OCI-LY1 (cell line): ENCODE results near the gene ELK4.

Experiments used
- H2AFZ ChIP-seq: fragments of 200-600 bp; sonication (generic), shearing (Covaris generic); 2 replicates; pipeline ENCODE4 v1.6.0; 2014; ENCODE audit warnings: antibody characterized with exemption, mild to moderate bottlenecking, low read length
- H3F3A ChIP-seq: fragments of 200-600 bp; sonication (generic), shearing (Covaris generic); 2 replicates; pipeline ENCODE4 v1.6.0; 2014; ENCODE audit warnings: mild to moderate bottlenecking, antibody characterized with exemption, low read length, moderate library complexity; ENCODE audit not compliant: insufficient read depth
- H3K27ac ChIP-seq: fragments of 200-600 bp; sonication (generic); 2 replicates; pipeline ENCODE4 v1.5.1; 2014; ENCODE audit warnings: low read length, mixed run types, mild to moderate bottlenecking, low read depth; ENCODE audit not compliant: poor library complexity, severe bottlenecking
- H3K27me3 ChIP-seq: fragments of 200-600 bp; sonication (generic); 2 replicates; pipeline ENCODE4 v1.6.0; 2014; ENCODE audit warnings: antibody characterized with exemption, mild to moderate bottlenecking, low read length, moderate library complexity; ENCODE audit not compliant: insufficient read depth
- H3K36me3 ChIP-seq: fragments of 200-600 bp; sonication (generic); 2 replicates; pipeline ENCODE4 v1.6.1; 2014; ENCODE audit warnings: mild to moderate bottlenecking, antibody characterized with exemption, low read length, moderate library complexity, mixed read lengths; ENCODE audit not compliant: insufficient read depth
- H3K4me1 ChIP-seq: fragments of 200-600 bp; sonication (generic); 2 replicates; pipeline ENCODE4 v1.5.1; 2014; ENCODE audit warnings: mild to moderate bottlenecking, low read length, moderate library complexity; ENCODE audit not compliant: insufficient read depth, severe bottlenecking
- H3K4me2 ChIP-seq: fragments of 200-600 bp; sonication (generic), shearing (Covaris generic); 2 replicates; pipeline ENCODE4 v1.6.1; 2014; ENCODE audit warnings: low read length
- H3K4me3 ChIP-seq: fragments of 200-600 bp; sonication (generic); 2 replicates; pipeline ENCODE4 v1.5.1; 2014; ENCODE audit warnings: low read length, low read depth, mild to moderate bottlenecking, mixed read lengths; ENCODE audit not compliant: poor library complexity, severe bottlenecking
- H3K79me2 ChIP-seq: fragments of 200-600 bp; shearing (Covaris generic); 2 replicates; pipeline ENCODE4 v1.6.1; 2016; ENCODE audit warnings: mixed run types, low read length, mixed read lengths; ENCODE audit not compliant: insufficient read depth
- H3K9ac ChIP-seq: fragments of 200-600 bp; sonication (generic), shearing (Covaris generic); 2 replicates; pipeline ENCODE4 v1.6.1; 2014; ENCODE audit warnings: mild to moderate bottlenecking, low read length, mixed read lengths
- H3K9me2 ChIP-seq: fragments of 200-600 bp; sonication (generic), shearing (Covaris generic); 2 replicates; pipeline ENCODE4 v1.6.1; 2014; ENCODE audit warnings: low read depth, mild to moderate bottlenecking, low read length, mixed read lengths
- H3K9me3 ChIP-seq: fragments of 200-600 bp; shearing (Covaris generic); 2 replicates; pipeline ENCODE4 v1.6.1; 2014; ENCODE audit warnings: low read length, mixed read lengths
- H4K20me1 ChIP-seq: fragments of 200-600 bp; sonication (generic), shearing (Covaris generic); 2 replicates; pipeline ENCODE4 v1.6.0; 2016; ENCODE audit warnings: mild to moderate bottlenecking, low read length; ENCODE audit not compliant: insufficient read depth
- CTCF ChIP-seq: fragments of 200-600 bp; sonication (generic), shearing (Covaris generic); IDR thresholded peaks from 2 replicates; pipeline ENCODE4 v1.5.1; 2017; ENCODE audit warnings: mild to moderate bottlenecking, antibody characterized with exemption, low read length, moderate library complexity, mixed read lengths
- EZH2 ChIP-seq: fragments of 200-600 bp; sonication (generic), shearing (Covaris generic); IDR thresholded peaks from 2 replicates; pipeline ENCODE4 v1.8.0; 2017; ENCODE audit warnings: borderline replicate concordance, mixed run types, mild to moderate bottlenecking, antibody characterized with exemption, low read length, moderate library complexity, mixed read lengths

The ELK4 gene

GRCh38 chr1:205656236-205656635, 24.4 kb upstream of the ELK4 start:
- Histone ChIP-seq H3K4me3 (no peak overlapping the region), H3F3A (no peaks in the 10 kb centered on the region), H3K4me2 (no peak overlapping the region), H3K9me3 (no peaks in the 10 kb centered on the region), H2AFZ (no peak overlapping the region), H4K20me1 (no peaks in the 10 kb centered on the region), H3K9me2 (no peaks in the 10 kb centered on the region), H3K9ac (no peak overlapping the region), H3K36me3 (no peaks in the 10 kb centered on the region), H3K27ac (no peak overlapping the region), H3K79me2 (no peaks in the 10 kb centered on the region), H3K4me1 (no peaks in the 10 kb centered on the region), H3K27me3 (no peaks in the 10 kb centered on the region)
- TF ChIP-seq EZH2 (no peak), CTCF (no peak)

GRCh38 chr1:205652984-205653383, 21.2 kb upstream of the ELK4 start:
- H4K20me1 ChIP-seq: no peaks in the 10 kb centered on the region
- H2AFZ ChIP-seq: no peak overlapping the region
- H3K4me1 ChIP-seq: no peaks in the 10 kb centered on the region
- H3K36me3 ChIP-seq: no peaks in the 10 kb centered on the region
- H3K27me3 ChIP-seq: no peaks in the 10 kb centered on the region
- H3K4me3 ChIP-seq: no peak overlapping the region
- no peak overlapping the region for H3K9ac ChIP-seq
- no peaks in the 10 kb centered on the region for H3K9me2 ChIP-seq
- no peak overlapping the region for H3K4me2 ChIP-seq
- TF ChIP-seq CTCF (no peak), EZH2 (no peak)
- H3K79me2 ChIP-seq: no peaks in the 10 kb centered on the region
- H3F3A ChIP-seq: no peaks in the 10 kb centered on the region
- H3K9me3 ChIP-seq: no peaks in the 10 kb centered on the region
- no peak overlapping the region for H3K27ac ChIP-seq

- Histone ChIP-seq H3K9me3 (no peaks in the 10 kb centered on the region), H3K9me2 (no peaks in the 10 kb centered on the region), H3K4me1 (no peaks in the 10 kb centered on the region), H3F3A (no peaks in the 10 kb centered on the region), H3K9ac (no peak overlapping the region), H3K36me3 (no peaks in the 10 kb centered on the region), H3K4me2 (no peak overlapping the region), H3K27me3 (no peaks in the 10 kb centered on the region), H3K79me2 (no peaks in the 10 kb centered on the region), H2AFZ (no peak overlapping the region), H3K27ac (no peak overlapping the region), H4K20me1 (no peaks in the 10 kb centered on the region), H3K4me3 (no peak overlapping the region)
- no peak for TF ChIP-seq CTCF
- TF ChIP-seq EZH2: no peak
These were observed 18.4 kb upstream of the ELK4 start for GRCh38 chr1:205650241-205650640.
